Measurements from ENCODE around the gene KDELR1. TPM values are rescaled to one million over a fixed set of nuclear protein-coding genes. Genes with fewer than 3 reads are reported as not detected.

KDELR1 gene
- total and polyA plus RNA-seq, 9 of the 15 experiments (the other 6 are each of a cell fraction or from before 2014, with no cell fraction given): 6.1 to 165 (median 58.5) TPM

GRCh38 chr19:48359123-48359522 is 32.2 kb downstream of the KDELR1 start:
- peaks cover 6 to 18% of the 10 kb centered on the region in 2 experiments; a peak in 4 of 5 replicates for H3K4me1 ChIP-seq (replicated peaks in 1 of 2; ENCODE audit: control insufficient read depth in 2 of 2, insufficient read depth in 2 of 2, low read length in 2 of 2)
- ChIA-PET CTCF (ENCODE audit: low intra/inter-chr PET ratio) (no interaction called here), POLR2A (interaction anchor here (0.8 kb wide), 1 partner anchor 98 kb away, joined by 3 read pairs; no protein-coding TSS in a partner anchor)
- peaks cover 4% of the 10 kb centered on the region; the same call in 1 of the 3 replicates for H3K79me2 ChIP-seq (ENCODE audit: control insufficient read depth, insufficient read depth, low read length)
- DNase-seq (ENCODE audit: extremely low read depth in 1 of 4, low spot score in 3 of 4) (no peak), ATAC-seq (no peak), FAIRE-seq (no peak)
- no peaks in the 10 kb centered on the region for H3K9me3 ChIP-seq (replicated peaks; ENCODE audit: control insufficient read depth, insufficient read depth, low read depth, low read length)
- H3K27ac ChIP-seq (ENCODE audit: extremely low read depth, low read depth, low read length): no peak overlapping the region
- BruUV-seq (replicated peaks): no TSS peak
- H3K4me2 ChIP-seq (ENCODE audit: insufficient read depth, low read length): no peak overlapping the region
- WGBS (ENCODE audit: insufficient coverage, low coverage, missing lambda C conversion rate): 86% methylated on average over 4 of the region's 5 CpGs
- no peaks in the 10 kb centered on the region for H4K20me1 ChIP-seq (replicated peaks; ENCODE audit: control insufficient read depth, insufficient read depth, low read length)
- H3K9ac ChIP-seq (ENCODE audit: insufficient read depth in 1 of 2, low read depth in 2 of 2, low read length in 2 of 2): no peak overlapping the region
- no peaks in the 10 kb centered on the region for H3K27me3 ChIP-seq (ENCODE audit: control insufficient read depth in 2 of 2, insufficient read depth in 2 of 2, low read length in 2 of 2)
- H3K4me3 ChIP-seq: no peak overlapping the region
- TF ChIP-seq TARDBP (IDR thresholded peaks at IDR 0.05) (no peak), ZNF764 (CRISPR knock-in tag; IDR thresholded peaks at IDR 0.05; ENCODE audit: low read depth) (no peak), MTA1 (IDR thresholded peaks at IDR 0.05; ENCODE audit: borderline replicate concordance) (no peak), BHLHE40 (IDR thresholded peaks at IDR 0.05; ENCODE audit: low read length) (no peak), NFIC (IDR thresholded peaks at IDR 0.05) (no peak), ZBTB12 (CRISPR knock-in tag; IDR thresholded peaks at IDR 0.05) (no peak), TCFL5 (CRISPR knock-in tag; conservative IDR thresholded peaks at IDR 0.05) (no peak)
- TF ChIP-seq, protein P1, sequence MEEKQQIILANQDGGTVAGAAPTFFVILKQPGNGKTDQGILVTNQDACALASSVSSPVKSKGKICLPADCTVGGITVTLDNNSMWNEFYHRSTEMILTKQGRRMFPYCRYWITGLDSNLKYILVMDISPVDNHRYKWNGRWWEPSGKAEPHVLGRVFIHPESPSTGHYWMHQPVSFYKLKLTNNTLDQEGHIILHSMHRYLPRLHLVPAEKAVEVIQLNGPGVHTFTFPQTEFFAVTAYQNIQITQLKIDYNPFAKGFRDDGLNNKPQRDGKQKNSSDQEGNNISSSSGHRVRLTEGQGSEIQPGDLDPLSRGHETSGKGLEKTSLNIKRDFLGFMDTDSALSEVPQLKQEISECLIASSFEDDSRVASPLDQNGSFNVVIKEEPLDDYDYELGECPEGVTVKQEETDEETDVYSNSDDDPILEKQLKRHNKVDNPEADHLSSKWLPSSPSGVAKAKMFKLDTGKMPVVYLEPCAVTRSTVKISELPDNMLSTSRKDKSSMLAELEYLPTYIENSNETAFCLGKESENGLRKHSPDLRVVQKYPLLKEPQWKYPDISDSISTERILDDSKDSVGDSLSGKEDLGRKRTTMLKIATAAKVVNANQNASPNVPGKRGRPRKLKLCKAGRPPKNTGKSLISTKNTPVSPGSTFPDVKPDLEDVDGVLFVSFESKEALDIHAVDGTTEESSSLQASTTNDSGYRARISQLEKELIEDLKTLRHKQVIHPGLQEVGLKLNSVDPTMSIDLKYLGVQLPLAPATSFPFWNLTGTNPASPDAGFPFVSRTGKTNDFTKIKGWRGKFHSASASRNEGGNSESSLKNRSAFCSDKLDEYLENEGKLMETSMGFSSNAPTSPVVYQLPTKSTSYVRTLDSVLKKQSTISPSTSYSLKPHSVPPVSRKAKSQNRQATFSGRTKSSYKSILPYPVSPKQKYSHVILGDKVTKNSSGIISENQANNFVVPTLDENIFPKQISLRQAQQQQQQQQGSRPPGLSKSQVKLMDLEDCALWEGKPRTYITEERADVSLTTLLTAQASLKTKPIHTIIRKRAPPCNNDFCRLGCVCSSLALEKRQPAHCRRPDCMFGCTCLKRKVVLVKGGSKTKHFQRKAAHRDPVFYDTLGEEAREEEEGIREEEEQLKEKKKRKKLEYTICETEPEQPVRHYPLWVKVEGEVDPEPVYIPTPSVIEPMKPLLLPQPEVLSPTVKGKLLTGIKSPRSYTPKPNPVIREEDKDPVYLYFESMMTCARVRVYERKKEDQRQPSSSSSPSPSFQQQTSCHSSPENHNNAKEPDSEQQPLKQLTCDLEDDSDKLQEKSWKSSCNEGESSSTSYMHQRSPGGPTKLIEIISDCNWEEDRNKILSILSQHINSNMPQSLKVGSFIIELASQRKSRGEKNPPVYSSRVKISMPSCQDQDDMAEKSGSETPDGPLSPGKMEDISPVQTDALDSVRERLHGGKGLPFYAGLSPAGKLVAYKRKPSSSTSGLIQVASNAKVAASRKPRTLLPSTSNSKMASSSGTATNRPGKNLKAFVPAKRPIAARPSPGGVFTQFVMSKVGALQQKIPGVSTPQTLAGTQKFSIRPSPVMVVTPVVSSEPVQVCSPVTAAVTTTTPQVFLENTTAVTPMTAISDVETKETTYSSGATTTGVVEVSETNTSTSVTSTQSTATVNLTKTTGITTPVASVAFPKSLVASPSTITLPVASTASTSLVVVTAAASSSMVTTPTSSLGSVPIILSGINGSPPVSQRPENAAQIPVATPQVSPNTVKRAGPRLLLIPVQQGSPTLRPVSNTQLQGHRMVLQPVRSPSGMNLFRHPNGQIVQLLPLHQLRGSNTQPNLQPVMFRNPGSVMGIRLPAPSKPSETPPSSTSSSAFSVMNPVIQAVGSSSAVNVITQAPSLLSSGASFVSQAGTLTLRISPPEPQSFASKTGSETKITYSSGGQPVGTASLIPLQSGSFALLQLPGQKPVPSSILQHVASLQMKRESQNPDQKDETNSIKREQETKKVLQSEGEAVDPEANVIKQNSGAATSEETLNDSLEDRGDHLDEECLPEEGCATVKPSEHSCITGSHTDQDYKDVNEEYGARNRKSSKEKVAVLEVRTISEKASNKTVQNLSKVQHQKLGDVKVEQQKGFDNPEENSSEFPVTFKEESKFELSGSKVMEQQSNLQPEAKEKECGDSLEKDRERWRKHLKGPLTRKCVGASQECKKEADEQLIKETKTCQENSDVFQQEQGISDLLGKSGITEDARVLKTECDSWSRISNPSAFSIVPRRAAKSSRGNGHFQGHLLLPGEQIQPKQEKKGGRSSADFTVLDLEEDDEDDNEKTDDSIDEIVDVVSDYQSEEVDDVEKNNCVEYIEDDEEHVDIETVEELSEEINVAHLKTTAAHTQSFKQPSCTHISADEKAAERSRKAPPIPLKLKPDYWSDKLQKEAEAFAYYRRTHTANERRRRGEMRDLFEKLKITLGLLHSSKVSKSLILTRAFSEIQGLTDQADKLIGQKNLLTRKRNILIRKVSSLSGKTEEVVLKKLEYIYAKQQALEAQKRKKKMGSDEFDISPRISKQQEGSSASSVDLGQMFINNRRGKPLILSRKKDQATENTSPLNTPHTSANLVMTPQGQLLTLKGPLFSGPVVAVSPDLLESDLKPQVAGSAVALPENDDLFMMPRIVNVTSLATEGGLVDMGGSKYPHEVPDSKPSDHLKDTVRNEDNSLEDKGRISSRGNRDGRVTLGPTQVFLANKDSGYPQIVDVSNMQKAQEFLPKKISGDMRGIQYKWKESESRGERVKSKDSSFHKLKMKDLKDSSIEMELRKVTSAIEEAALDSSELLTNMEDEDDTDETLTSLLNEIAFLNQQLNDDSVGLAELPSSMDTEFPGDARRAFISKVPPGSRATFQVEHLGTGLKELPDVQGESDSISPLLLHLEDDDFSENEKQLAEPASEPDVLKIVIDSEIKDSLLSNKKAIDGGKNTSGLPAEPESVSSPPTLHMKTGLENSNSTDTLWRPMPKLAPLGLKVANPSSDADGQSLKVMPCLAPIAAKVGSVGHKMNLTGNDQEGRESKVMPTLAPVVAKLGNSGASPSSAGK (IDR thresholded peaks at IDR 0.05): no peak
- in situ Hi-C loops (cut with MboI) (no loop called here), intact Hi-C loops (cut with micrococcal nuclease) (no loop called here)
- no peak overlapping the region for H2AFZ ChIP-seq (ENCODE audit: low read depth, low read length)
- no peaks in the 10 kb centered on the region for H3K9me1 ChIP-seq (ENCODE audit: control insufficient read depth, insufficient read depth, low read length)
- H3K36me3 ChIP-seq (ENCODE audit: control insufficient read depth, insufficient read depth, low read length): peaks cover 3% of the 10 kb centered on the region; the same call in 2 of the 3 replicates

Data from K562 (cell line).